GM18907 (cell line): Measurements from ENCODE around the gene MITF.

Experiments used
- ATAC-seq: cut with Tn5 transposase; IDR thresholded peaks from one replicate; pipeline ENCODE4 v1.9.1; 2021; ENCODE audit warnings: mild to moderate bottlenecking, moderate library complexity; ENCODE audit not compliant: unreplicated experiment

Gene MITF

DNA sequence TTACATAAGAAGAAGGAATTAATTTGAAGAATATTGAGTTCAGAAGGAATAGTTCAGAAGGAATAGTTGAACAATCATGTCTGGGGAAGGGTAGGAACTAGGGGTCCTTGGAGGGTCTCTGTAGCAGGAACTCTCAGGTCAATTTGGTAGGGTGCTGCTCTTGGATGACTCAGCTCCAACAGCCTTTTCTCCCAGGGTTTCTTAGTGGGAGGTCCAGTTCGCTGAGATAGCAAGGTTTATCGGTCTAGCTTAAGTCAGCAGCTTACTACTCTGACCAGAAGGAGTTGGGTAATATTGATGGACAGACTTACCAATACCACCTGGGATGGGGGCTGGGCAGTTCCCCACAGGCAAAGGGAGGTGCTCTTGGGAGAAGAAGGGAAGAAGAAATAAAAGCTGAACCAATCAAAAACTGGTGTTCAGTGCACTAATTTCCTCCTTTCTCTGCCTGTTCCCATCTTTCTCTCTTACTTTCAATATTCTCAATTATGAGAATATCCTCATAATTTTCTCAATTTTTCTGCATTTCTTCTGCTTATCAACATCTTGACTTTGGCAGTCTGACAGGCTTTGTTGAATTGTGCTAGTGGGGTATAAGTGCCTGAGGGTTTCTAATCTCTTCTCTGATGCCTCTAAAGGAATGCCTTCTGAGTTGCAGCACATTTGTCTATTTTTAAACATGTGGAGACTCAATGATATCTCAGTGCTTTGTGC lies 14.4 kb upstream of the MITF start:
- ATAC-seq = no peak

DNA sequence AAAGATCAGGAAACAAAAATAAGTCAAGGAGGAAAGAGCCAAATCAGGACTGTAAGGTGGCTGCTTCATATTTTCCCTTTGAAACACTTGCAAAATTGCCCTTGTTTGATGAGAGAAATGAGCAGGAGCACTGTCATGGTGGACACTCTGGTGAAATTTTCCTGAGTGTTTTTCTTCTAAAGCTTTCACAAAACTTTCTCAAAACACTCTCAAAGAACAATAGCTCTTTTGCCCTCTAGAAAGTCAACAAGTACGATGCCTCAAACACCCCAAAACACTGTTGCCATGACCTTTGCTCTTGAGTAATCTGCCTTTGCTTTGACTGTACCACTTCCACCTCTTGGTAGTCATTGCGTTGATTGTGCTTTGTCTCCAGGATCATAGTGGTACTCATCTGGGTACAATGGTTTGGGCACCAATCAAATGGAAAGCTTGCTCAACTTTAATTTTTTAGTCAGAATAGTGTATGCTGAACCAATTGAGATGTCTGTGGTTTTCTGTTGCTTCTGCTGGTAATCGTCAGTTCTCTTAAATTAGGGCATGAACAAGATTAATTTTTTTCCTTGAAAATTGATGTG lies 13.2 kb upstream of the MITF start:
- no peak for ATAC-seq

DNA sequence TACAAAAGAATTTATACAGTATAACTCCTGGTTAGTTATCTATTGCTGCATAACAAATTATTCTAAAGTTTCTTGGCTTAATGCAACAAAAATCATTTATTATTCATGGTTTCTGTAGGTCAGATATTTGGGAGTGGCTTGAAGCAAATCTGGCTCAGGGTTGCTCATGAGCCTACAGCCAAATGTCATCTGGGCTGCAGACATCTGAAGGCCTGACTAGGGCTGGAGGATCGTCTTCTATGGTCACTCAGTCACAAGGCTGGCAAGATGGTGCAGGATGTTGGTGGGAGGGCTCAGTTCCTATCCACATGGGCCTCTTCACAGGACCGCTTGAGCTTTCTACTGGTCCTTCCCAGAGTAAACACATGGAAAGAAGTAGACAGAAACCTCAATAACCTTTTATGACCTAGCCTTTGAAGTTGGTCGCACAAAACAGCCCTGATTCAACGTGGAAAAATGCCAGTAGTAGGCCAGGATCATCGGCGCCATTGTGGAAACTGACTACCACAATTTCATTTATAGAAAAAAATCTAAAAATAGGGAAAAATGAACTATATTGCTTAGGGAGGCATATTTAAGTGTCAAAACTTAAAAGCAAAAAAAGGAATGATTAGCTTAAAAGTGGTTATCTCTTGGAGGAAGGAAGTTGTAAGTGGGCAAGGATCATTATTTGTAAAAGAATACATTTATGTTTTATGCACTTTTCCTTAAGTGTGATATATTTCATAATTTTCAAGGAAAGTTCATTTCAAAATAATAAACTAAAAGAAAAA lies 9.9 kb upstream of the MITF start:
- ATAC-seq = no peak

DNA sequence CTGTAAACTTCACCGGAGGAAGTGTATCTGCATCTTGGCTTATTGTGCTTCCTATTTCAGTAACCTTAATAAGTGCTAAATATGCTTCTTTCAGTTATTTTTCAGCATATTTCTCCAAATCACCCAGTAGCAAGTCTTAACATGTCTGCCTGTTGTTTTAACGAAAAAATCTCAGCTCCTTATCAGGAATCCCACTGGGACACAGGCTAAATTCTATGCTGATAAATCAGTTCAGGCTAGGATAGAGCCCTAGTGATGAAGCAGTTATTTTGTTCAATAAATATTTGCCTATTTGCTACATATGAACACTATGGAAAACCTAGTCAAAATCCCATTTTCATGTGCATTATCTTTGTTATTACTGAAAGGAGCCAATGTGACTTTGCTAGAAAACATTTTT lies 8.2 kb upstream of the MITF start:
- no peak for ATAC-seq

DNA sequence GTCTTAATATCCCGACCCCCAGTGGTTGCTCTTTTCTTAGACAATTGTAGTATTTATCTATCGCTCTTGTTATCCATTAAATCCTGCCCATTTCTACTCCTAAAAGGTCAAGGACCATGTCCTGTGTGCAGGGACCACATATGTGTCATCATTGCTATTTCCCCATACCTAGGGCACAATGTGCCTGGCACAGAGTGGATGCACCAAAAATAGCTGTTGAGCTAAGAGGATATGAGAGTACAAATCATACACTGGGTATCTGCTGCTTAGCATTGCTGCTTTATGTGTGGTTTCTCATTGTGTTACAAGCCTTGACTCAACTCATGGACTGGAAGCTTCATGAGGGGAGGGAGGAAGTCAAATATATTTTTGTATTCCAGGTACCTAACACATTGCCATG lies 3.4 kb upstream of the MITF start:
- no peak for ATAC-seq

DNA sequence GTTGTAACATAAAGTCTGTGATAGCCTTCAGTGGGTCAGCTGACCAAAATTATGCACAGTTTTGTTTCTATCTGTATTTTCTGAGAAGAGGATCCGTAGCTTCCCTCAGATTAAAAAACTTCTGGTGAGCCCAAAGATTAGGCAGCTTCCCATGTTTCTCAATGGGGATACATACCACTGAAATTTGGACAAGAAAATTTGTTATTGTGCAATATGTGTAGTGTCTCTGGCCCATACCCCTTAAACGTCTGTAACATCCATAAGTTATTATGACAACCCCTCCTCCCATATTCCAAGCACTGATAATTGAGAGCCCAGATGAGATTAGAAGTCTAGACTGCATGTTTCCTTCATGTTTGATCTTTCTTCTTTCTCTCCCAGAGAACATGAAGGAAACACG lies 1.9 kb upstream of the MITF start:
- ATAC-seq = no peak

DNA sequence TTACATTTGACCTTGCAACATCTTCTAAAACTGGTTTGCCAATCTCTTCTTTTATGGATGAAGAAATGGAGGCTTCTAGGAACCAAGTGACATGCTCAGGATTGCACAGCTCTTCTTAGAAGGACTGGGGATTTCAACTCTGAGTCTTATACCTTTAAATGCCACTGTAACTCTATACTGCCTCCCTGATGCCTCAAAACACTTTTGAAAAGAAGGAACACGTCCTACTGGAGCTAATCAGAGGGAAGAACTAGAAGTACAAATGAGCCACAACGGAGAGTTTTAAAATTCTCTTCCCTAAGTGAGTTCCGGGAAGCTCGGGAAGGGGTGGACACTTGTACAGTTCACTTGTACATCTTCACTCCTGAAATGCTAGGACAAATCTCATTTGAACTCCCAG lies 949 bp upstream of the MITF start:
- ATAC-seq = no peak

DNA sequence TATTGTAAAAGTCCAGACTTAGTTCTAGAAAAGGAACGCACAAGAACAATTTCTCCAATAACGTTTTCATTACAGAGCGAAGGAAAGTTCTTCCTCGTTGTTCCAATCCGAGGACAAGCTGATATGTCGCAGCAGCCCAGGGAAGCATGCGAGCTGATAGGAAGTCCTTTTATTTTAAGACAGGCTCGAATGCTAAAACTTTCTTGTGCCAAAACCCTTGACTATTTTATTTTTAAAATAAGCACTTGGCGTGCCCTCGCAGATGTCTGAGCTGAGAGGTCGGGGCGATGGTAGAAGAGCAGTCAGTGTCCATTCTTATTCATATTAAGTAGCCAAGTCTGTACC lies 433 bp upstream of the MITF start:
- no peak for ATAC-seq

DNA sequence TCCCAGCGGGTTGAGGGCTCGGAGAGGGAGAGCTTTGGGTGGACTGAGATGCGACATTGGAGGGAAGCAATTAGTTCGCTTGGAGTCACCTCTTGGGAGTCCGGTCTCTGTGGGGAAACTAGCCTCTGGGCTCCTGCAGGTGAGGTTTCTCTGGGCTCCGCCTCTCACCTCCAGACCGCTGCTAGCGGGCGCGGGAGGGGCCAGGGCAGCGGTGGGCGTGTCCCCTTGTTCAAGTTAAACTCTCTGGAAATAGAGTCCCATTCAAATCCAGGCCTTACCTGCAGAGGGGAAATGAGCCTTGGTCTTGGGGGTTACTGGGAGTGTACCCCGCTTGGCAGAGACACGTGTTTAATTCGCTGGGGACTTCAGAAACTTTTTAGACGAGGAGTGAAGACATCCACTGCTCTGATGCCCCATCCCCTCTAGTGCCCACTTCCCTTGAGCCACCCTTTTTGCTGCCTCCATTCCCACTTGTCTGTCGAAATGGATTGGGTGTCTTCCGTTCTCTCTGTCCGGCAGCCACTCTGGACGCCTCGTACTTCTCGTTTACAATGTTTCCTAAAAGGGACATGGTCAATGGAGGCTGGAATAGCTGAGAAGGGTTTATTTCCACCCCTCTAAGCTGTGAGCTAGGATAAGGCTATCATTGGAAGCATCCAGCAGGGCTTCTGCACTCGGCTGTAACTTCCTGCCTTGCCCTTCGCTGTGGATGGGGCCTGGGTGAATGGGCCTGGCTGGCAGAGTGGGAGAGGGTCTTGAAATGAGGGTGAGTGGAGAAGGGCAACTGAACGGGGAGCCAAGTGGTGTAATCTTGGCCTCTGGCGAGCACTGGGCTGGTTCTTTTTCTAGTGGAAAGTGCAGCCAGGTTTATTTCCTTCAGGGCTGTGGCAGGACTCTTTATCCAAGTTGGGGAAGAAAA lies 1.1 kb downstream of the MITF start:
- no peak for ATAC-seq

DNA sequence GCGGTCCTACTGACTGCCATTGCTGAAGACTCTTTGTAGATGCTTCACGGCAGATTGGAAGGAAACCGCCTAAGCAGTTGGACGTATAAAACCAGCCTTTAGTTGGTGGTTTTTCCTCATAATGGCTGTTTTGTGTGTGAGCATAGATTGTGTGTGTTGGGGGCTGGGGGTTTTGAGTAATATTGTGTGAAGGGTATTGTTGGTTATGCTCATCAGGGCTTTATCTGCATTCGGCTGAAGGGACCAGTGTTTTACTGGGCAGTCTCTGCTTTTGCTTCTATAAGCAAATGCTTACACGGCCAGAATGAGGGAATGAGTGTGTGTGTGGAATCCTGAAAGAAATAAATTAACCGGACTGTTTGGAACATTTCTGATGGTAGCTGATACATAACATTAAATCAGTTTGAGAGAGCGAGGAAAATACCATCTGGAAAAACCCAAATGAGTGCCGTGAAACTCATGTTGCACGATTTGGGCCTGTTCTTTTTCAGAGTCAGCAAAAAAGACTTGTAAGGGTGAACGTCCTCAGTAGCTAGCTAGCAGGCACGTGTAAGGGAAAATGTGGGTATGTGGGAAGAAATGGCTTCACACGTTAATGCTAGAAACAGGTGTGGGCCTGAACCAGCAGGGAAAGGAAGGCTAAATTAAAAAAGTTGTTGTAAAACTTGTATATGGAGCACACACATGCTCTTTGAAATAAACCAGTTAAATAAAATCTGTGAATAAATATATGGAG lies 1.9 kb downstream of the MITF start:
- ATAC-seq = no peak

DNA sequence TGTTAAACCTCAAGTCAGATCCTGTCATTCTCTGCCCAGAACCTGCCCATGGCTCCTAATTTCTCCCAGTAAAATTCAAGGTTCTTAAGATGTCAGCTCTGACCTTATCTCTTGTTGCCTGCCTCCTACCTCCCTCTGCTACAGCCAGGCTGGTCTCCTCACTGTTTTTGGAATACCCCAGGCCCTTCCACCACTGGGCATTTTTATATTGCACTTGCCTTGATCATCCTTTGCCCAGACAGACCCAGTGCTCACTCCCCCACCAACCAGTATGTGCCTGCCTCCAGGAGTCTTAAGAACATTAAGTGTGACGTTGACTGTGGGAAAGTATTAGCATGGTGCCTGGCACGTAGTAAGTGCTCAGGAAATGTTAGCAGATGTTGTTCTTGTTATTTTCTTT lies 3.1 kb downstream of the MITF start:
- no peak for ATAC-seq

DNA sequence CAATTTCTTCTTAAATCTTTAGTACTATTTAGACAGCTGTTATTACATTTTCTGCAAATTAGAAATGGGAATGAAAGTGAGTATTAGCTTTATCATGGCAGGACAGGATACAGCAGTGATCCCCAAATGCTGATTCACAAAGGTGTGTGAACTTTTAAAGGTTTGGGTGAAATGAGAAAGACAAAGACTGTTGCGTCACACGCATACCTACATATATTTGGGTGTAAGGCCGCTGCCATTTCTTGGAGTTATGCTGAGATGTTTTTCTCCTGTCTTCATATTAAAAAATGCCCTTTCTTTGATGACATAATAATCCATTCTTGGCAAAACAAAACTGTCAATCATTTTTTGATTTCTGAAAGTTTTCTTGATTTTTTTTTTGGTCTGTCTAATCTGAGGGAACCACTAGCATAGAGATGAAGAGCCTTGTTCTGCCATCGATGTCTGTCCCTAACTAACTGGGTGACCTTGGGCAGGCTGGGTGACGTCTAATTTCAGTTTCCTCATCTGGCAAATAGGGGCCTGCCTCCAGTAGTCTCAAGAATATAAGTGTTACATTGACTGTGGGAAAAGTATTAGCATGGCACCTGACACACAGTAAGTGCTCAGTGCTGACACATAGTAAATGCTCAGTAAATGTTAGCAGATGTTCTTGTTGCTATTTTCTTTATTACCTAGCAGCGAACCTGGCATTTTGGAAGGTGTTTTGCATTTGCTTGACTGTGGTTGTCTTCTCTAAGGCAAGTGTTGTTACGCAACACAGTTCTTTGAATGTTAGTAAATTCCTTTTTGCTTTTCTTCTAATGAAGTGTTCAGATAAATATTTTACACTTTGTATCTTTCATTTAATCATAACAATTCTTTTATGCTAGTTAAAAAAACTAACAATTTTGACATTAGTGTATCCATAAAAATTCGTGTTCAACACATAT lies 5.0 kb downstream of the MITF start:
- ATAC-seq = no peak

DNA sequence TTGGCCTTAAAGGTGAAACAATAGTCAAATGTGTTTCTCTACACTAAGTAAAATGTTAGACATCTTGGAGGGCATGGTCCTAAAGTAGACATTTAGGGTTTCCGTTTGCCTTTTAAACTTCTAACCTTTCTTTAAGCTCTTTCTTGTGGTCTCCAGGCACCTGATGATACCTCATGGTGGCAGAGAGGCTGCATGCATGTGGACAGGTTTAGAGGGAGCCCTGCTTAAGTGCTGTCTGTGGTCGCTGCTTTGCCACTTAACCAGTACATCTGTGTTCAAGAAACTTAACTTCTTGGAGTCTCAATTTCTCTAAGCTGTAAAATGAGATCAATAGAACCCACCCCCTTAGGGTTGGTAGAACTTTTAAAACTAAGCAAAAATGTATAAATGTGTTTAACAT lies 6.2 kb downstream of the MITF start:
- no peak for ATAC-seq

DNA sequence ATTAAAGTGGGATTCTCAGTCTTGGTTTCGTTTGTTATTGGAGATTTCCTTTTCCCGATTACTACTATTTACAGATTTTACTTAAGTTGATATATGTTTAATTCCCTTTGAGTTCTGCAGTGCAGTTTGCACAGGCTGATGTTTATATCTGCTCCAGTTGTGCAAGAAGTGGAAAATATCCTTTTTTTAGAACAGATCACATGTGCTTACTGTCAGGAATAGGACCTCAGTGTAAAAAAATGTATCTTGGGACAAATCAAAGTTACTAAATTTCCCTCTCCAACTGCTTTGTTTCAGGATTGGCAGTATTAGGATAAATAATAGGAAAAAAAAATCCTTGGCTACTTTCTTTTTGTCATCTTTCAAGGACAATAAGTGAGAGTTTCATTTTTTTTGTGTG lies 6.9 kb downstream of the MITF start:
- no peak for ATAC-seq

DNA sequence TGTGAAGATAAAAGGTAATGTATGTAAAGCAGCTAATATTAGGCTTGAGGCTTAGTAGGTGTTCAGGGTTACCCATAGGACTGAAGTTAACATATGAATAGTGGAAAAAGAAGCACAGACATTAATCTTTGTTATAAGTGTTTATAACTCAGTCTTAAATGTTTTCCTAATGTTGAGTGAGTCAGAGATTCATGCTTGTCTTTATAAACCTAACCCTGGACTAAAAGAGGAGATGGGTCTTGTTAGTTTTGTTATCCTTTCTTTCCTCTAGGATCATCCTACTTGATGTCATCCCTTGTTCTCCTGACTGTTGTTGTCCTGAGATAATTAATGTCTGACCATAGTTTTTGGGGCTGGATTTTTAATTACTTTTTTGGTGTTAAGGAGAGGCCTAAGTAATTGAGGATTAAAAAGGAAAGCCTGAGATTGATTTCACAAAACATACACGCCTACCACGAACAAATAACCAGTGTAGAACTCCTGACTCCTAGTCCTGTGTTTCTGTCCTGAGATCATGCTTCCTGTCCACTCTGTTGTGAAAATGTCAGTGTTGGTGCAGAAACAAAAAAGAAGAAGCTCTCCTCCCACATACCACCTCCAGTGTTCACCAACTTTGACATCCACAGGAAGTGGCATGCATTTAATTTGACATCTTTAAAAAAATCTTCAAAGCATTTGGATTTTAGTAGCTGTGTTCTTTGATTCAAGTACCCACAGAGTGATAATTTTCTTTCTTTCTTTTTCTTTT lies 8.4 kb downstream of the MITF start:
- ATAC-seq = no peak

DNA sequence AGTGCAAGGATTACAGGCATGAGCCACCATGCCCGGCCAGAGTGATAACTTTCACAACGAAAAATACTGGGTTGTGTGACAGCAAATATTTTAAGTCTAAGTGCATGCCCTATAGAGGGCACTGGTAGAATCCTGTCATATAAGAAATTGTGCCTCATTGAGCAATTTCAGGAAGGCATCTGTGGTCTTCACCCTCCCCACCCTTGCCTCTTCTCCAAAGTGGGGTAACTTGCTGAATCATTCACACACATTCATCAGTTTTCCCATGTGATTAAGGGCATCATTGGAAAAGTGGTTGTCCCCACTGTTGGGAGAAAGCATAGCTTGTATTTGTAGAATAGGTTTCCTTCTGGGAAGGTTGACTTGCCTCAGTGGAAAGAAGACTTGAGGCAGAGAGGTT lies 9.2 kb downstream of the MITF start:
- no peak for ATAC-seq

DNA sequence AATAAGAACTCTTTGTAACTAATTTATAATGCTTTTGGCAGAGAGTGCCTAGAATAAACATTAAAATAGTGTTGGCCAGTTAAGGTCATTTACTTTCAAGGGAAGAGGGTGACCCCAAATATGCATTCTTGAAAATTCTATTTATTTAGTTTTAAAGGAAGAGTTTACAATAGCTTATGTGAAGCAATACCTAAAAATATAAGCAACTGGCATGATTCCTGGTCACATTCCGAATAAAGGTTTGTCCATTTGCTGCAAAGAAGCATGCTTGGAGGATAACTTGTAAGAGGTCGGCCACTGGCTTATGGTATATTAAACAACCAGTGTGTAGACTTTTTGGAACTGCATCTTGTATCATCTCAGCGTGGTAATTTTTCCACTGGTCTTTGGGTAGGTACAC lies 10.2 kb downstream of the MITF start:
- ATAC-seq = no peak

DNA sequence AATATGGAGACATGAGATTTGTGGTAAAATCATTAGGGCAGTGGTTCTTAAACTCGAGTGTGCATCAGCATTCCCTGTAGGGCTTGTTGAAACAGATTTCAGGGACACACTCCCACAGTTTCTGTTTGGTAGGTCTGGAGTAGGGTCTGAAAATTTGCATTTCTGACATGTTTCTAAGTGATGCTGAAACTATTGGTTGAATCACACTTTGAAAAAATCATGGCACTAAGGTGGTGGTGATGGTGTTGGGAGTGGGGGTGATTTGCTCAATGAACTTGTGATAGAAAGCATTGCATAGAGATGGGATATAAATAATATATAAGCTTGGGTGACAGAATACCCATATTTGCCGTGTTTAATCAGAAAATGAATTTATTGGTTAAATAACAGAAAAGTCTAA lies 11.3 kb downstream of the MITF start:
- ATAC-seq = no peak

DNA sequence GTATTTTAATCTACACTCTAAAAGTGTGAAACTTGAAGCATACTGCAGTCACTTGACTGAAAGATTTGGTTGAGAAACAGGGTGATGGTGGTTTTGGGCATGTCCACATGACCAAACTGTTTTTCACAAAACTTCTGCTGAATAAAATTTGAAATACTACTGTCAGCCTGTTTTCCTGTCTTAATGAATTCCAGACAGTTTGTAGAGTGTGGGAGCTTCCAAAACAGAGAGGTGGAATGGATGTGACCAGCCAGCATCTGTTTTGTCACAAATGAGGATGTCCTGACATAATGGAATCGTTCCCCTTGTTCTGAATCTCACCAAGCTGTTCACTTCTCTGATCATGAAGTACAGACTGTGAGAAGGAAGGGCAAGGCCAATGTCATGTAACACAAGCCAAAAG lies 11.8 kb downstream of the MITF start:
- ATAC-seq = no peak
